HG02798 (cell line): Measurements from ENCODE around the gene KLRC1.
"Not testable (repeated sequence)": the region's sequence is repeated elsewhere in the genome, so short reads cannot be mapped to it uniquely, and the experiment has no call there.

Experiments
- ATAC-seq: cut with Tn5 transposase; IDR thresholded peaks from one replicate; pipeline ENCODE4 v1.9.1; 2021; ENCODE audit warnings: mild to moderate bottlenecking; ENCODE audit not compliant: unreplicated experiment, poor library complexity

KLRC1 gene

GRCh38 chr12:10453156-10453555 is at the start of gene KLRC1:
Gene KLRC1 (minus strand): TSS chr12:10453377. CDS start chr12:10451156, 2,221 bp downstream.
- no peak for ATAC-seq

DNA sequence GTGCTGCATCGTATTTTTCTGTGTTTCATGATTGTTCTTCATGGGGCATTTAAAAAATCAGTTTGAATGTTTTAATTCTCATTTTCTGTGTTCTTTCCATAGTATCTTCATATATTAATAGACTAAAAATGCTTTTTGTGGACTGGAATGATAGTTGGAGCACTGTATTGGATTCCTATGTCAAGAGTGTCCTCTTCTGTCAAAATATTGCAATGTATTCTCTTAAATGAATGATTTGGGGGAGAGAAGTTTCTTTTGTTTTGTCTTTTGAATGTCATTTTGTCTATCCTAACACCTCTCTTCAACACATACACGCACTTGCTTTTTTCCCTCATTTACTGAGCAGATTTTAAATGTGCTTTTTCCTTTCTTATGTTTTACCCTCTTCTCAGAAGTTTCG is 47.9 kb upstream of the KLRC1 start:
- no peak for ATAC-seq

DNA sequence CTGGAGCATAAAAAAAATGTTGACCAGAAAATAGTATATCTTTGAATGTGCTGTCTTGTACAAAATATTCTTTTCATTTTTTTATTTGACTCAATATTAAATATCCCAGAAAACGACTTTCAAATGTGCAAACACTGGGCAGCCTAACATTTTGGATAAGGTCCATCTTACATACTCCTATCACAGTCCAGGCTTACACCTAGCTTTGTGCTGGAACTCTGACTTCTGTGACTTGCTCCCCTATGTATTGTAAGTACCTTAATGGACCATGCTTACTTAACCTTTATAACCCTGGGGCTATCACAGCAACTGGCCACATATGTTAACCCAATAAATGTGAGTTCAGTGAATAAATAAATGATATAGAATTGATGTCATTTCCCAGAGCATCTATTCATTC is 44.9 kb upstream of the KLRC1 start:
- no peak for ATAC-seq

DNA sequence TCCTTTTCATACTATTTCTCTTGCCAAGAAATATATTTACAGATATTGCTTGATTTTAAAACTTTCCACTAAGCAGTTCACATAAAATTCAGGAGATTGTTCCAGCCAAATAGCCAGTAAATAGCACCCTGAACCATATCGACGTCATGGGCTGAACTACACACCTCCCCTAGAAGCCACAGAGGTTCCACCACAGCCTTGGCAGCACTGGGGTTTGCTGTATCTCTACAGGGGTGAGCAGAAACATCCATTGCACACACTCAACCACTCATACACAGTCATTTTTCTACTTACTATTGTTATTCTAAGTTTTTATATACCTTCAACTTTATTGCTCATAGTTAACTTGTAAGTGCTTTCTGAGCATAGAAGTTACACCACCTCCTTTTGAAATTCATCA is 44.4 kb upstream of the KLRC1 start:
- ATAC-seq, result no peak

GRCh38 chr12:10491766-10492165 is 38.6 kb upstream of the KLRC1 start:
- ATAC-seq, result no peak

DNA sequence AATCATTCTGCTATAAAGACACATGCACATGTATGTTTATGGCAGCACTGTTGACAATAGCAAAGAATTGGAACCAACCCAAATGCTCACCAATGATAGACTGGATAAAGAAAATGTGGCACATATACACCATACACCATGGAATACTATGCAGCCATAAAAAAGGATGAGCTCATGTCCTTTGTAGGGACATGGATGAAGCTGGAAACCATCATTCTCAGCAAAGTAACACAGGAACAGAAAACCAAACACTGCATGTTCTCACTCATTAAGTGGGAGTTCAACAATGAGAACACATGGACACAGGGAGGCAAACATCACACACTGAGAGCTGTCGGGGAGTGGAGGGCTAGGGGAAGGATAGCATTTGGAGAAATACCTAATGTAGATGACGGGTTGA is 34.2 kb upstream of the KLRC1 start:
- not testable (repeated sequence) for ATAC-seq

- ATAC-seq, result not testable (repeated sequence)
Measured at GRCh38 chr12:10481901-10482300, 28.7 kb upstream of the KLRC1 start.

- not testable (repeated sequence) for ATAC-seq
Measured at GRCh38 chr12:10472808-10473207, 19.6 kb upstream of the KLRC1 start.

DNA sequence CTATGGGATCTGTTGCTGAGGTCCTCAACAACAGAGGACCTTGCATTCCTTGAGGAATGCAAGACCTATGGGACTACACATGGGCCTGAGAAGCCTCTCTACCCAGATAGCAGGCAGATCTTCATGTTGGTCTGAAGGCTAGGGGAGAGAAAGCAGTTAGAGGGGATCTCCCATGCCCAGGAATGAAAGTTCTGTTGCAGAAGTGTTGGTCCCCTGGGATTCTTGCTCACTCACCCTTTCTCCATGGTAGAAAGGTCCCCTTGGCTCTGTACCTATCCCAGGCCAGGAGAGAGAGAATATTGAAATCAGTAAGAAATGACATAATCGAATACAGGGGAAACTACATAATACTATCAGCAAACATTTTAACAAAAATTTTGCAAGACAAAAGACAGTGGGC is 16.5 kb upstream of the KLRC1 start:
- ATAC-seq, result no peak

- no peak for ATAC-seq
Measured at GRCh38 chr12:10466311-10466710, 13.1 kb upstream of the KLRC1 start.

- ATAC-seq, result no peak
Measured at GRCh38 chr12:10457760-10458159, 4.6 kb upstream of the KLRC1 start.

DNA sequence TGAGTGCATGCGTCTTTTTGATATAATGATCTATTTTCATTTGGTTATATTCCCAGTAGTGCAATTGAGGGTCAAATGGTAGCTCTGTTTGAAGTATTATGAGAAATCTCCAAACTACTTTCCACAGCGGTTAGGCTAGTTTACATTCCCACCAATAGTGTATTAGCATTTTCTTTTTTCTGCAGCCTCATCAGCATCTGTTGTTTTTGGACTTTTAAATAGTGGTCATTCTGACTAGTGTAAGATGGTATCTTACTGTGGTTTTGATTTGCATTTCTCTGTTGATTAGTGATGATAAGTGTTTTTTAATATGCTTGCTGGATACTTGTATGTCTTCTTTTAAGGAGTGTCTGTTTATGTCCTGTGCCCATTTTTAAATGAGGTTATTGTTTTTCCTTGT is 3.7 kb upstream of the KLRC1 start:
- ATAC-seq, result no peak

DNA sequence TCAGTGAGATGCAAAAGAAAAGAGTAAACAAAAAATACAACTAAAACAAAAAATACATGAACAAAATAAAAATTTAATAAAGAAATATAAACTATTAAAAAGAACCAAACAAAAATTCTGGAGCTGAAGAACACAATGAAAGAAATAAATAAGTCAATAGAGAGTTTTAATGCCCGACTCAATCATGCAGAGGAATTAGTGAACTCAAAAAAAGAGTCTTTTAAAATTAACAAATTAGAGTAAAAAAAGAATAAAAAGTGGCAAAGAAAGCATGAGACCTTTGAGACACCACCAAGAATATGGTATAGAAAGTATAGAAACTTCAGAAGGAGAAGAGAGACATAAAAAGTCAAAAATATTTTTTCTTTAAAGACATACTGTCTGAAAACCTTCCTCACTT is 2.6 kb upstream of the KLRC1 start:
- no peak for ATAC-seq

DNA sequence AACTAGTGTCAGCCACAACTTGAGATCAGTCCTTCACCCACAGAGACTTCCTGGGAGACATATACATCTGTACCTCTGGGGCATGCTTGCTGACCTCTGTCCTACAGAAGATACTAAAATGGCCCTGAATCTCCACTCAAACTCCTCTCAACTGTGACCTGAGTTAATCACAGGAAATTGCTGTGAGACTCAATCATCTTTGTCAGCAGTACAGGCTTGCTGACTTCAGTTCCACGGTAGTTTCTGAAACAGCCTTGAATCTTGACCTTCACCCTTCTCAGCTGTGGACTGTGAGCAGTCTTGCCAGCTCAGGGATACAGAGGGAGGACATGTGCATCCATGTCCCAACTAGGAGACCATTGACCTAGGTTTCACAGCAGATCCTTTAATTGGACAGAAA is 1.4 kb upstream of the KLRC1 start:
- ATAC-seq, result no peak

GRCh38 chr12:10448236-10448635 is 4.9 kb downstream of the KLRC1 start:
- no peak for ATAC-seq

- ATAC-seq, result not testable (repeated sequence)
Measured at GRCh38 chr12:10446052-10446451, 7.1 kb downstream of the KLRC1 start.

DNA sequence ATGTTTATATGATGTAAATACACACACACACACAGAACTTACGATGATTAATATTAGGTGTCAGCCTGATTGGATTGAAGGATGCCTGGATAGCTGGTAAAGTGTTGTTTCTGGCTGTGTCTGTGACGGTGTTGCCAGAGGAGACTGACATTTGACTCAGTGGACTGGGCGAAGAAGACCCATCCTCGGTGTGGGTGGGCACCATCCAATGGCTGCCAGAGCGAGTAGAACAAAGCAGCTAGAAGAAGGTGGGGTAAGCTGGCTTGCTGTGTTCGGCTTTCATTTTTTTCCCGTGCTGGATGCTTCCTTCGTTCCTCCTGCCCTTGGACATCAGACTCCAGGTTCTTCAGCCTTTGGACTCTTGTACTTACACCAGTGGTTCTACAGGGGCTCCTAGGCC is 12.0 kb downstream of the KLRC1 start:
- ATAC-seq, result not testable (repeated sequence)

DNA sequence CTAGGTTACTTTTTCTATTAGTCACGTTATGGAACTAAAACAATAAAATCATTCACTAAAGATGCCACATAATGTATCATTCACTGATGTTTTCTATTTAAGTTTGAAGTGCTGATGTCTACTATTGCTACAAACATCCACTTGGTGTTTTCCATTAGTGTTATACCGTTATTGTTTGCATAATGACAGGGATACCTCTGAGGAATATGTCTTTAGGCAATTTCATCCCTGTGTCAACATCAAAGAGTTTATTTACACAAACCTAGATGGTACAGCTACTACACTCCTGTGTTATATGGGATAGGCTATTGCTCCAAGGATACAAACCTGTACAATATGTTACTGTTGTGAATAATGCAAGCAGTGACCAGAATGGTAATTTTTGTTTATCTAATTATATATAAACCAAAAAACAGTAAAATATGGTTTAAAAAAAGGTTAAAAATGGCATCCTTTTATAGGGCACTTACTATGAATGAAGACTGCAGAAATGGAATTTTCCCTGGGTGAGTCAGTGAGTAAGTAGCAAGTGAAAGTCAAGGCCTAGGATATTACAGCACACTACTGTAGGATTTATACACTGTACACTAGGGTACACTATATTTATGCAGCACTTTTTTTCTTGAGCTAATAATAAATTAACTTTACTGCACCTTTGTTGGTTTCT is 13.4 kb downstream of the KLRC1 start:
- ATAC-seq, result not testable (repeated sequence)

DNA sequence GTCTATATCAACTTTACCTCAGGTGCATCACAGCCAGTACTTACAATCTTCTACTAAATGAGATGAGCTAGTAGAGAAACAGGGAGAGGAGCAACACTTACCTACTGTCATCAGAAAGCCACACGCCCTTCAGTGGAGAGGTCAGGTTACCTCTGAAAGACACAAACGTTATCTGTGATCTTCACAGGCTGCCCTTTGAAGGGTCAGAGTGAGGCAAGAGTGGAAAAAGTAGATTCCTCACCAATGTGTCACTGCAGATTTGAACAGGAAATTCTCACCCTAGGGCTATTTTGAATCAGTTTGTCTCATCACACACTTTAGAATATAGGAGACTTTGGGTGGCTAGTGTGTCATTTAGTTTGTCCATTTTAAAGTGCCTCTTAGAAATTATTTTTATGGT is 15.6 kb downstream of the KLRC1 start:
- not testable (repeated sequence) for ATAC-seq

DNA sequence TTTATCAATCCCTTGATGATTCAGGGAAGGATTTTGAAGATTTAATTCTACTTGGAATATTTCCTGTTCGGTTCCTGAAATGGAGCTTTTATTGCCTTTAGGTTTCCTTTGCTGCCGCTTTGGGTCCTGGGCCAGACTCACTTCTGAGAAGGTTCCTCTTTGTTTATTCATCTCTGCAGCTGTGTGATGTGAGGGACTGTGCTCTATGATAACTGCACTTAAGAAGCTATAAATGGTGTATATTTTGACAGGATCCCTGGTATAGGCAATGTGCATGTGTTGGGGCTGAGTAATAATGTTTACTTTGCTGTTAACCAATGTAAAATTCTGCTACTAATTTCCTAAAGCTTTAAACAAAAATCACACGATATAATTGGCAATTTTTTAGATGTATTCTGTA is 17.4 kb downstream of the KLRC1 start, which contains the start of gene KLRC2:
Gene KLRC2 (minus strand): TSS at position 195 of the 400 bp plus-strand sequence. CDS start 24 bp downstream, at position 171.
- ATAC-seq, result not testable (repeated sequence)

DNA sequence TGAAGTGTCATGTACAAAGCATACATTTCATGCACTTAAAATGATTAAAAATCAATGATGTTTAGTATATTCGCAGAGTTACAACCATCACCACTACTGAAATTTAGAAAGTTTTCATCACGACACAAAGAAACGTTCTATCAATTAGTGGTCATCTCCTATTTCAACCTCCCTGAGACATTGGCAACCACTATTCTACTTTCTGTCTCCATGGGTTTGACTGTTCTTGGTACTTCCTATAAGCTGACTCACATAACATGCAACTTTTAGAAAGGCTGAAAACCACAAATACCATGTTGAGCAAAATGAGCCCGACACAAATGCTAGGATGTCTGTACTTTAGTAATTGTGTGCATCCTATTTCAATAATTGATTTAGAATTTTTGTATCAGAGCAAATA is 22.6 kb downstream of the KLRC1 start:
- not testable (repeated sequence) for ATAC-seq

GRCh38 chr12:10425938-10426337 is 27.2 kb downstream of the KLRC1 start:
- ATAC-seq, result not testable (repeated sequence)
